ENCODE results near the gene CACNA1D. TPM values are rescaled to one million over a fixed set of nuclear protein-coding genes. Genes with fewer than 3 reads are reported as not detected.

Gene CACNA1D
- polyA plus RNA-seq, 1 donor (not counting 4 experiments of a cell fraction or from before 2014, with no cell fraction given): 0.20 TPM

DNA sequence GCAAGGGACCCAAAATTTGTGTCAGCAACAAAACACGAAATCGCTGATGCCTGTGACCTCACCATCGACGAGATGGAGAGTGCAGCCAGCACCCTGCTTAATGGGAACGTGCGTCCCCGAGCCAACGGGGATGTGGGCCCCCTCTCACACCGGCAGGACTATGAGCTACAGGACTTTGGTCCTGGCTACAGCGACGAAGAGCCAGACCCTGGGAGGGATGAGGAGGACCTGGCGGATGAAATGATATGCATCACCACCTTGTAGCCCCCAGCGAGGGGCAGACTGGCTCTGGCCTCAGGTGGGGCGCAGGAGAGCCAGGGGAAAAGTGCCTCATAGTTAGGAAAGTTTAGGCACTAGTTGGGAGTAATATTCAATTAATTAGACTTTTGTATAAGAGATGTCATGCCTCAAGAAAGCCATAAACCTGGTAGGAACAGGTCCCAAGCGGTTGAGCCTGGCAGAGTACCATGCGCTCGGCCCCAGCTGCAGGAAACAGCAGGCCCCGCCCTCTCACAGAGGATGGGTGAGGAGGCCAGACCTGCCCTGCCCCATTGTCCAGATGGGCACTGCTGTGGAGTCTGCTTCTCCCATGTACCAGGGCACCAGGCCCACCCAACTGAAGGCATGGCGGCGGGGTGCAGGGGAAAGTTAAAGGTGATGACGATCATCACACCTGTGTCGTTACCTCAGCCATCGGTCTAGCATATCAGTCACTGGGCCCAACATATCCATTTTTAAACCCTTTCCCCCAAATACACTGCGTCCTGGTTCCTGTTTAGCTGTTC lies 316.9 kb downstream of the CACNA1D start:
- H2AFZ ChIP-seq (ENCODE audit: control insufficient read depth, low read length): no peak overlapping the region
- H3K9me3 ChIP-seq (ENCODE audit: control insufficient read depth, low read depth, low read length): no peaks in the 10 kb centered on the region
- FAIRE-seq (no peak), DNase-seq (ENCODE audit: low read depth, low spot score) (no peak)
- H3K27ac ChIP-seq (ENCODE audit: control insufficient read depth, insufficient read depth, low read length): no peak overlapping the region
- no peaks in the 10 kb centered on the region for H3K4me1 ChIP-seq (ENCODE audit: control insufficient read depth, extremely low read depth, insufficient read depth, low read length)
- H3K4me2 ChIP-seq (ENCODE audit: control insufficient read depth, extremely low read depth, insufficient read depth, low read depth, low read length): no peak overlapping the region
- TF ChIP-seq EZH2 (IDR thresholded peaks at IDR 0.05; ENCODE audit: low read length): no peak
- no peak for TF ChIP-seq CTCF (optimal IDR thresholded peaks at IDR 0.05 in 1 of 3, IDR thresholded peaks at IDR 0.05 in 1 of 3, conservative IDR thresholded peaks at IDR 0.05 in 1 of 3; ENCODE audit: extremely low read depth in 1 of 3, insufficient read depth in 2 of 3, low read length in 3 of 3)
- no peak overlapping the region for H3K9ac ChIP-seq (ENCODE audit: control insufficient read depth, extremely low read depth, insufficient read depth, low read length)
- no peaks in the 10 kb centered on the region for H3K9me1 ChIP-seq (ENCODE audit: control insufficient read depth, extremely low read depth, insufficient read depth, low read length)
- H3K79me2 ChIP-seq (ENCODE audit: control insufficient read depth, insufficient read depth, low read length): no peaks in the 10 kb centered on the region
- no peak overlapping the region for H3K4me3 ChIP-seq (ENCODE audit: control insufficient read depth in 2 of 3, extremely low read depth in 1 of 3, insufficient read depth in 2 of 3, low read depth in 1 of 3, low read length in 3 of 3)
- H4K20me1 ChIP-seq (ENCODE audit: control insufficient read depth, extremely low read depth, insufficient read depth, low read length): no peaks in the 10 kb centered on the region
- dilution Hi-C loops (cut with MboI; ENCODE audit: extremely low pct_ligation_motif_present, low sequenced_read_pairs): no loop called here
- H3K27me3 ChIP-seq (ENCODE audit: control insufficient read depth, extremely low read depth, insufficient read depth, low read length): no peaks in the 10 kb centered on the region
- no peaks in the 10 kb centered on the region for H3K36me3 ChIP-seq (ENCODE audit: control insufficient read depth in 2 of 2, extremely low read depth in 1 of 2, insufficient read depth in 2 of 2, low read length in 2 of 2)

DNA sequence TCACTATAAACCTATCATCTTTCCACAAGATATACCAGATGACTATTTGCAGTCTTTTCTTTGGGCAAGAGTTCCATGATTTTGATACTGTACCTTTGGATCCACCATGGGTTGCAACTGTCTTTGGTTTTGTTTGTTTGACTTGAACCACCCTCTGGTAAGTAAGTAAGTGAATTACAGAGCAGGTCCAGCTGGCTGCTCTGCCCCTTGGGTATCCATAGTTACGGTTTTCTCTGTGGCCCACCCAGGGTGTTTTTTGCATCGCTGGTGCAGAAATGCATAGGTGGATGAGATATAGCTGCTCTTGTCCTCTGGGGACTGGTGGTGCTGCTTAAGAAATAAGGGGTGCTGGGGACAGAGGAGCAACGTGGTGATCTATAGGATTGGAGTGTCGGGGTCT lies 318.0 kb downstream of the CACNA1D start:
- Histone ChIP-seq H3K4me1 (ENCODE audit: control insufficient read depth, extremely low read depth, insufficient read depth, low read length) (no peaks in the 10 kb centered on the region), H3K79me2 (ENCODE audit: control insufficient read depth, insufficient read depth, low read length) (no peaks in the 10 kb centered on the region), H3K9ac (ENCODE audit: control insufficient read depth, extremely low read depth, insufficient read depth, low read length) (no peak overlapping the region), H3K27me3 (ENCODE audit: control insufficient read depth, extremely low read depth, insufficient read depth, low read length) (no peaks in the 10 kb centered on the region), H3K36me3 (ENCODE audit: control insufficient read depth in 2 of 2, extremely low read depth in 1 of 2, insufficient read depth in 2 of 2, low read length in 2 of 2) (no peaks in the 10 kb centered on the region), H3K4me2 (ENCODE audit: control insufficient read depth, extremely low read depth, insufficient read depth, low read depth, low read length) (no peak overlapping the region), H4K20me1 (ENCODE audit: control insufficient read depth, extremely low read depth, insufficient read depth, low read length) (no peaks in the 10 kb centered on the region), H2AFZ (ENCODE audit: control insufficient read depth, low read length) (no peak overlapping the region), H3K9me1 (ENCODE audit: control insufficient read depth, extremely low read depth, insufficient read depth, low read length) (no peaks in the 10 kb centered on the region), H3K4me3 (ENCODE audit: control insufficient read depth in 2 of 3, extremely low read depth in 1 of 3, insufficient read depth in 2 of 3, low read depth in 1 of 3, low read length in 3 of 3) (no peak overlapping the region), H3K27ac (ENCODE audit: control insufficient read depth, insufficient read depth, low read length) (no peak overlapping the region), H3K9me3 (ENCODE audit: control insufficient read depth, low read depth, low read length) (no peaks in the 10 kb centered on the region)
- FAIRE-seq (no peak), DNase-seq (ENCODE audit: low read depth, low spot score) (no peak)
- dilution Hi-C loops (cut with MboI; ENCODE audit: extremely low pct_ligation_motif_present, low sequenced_read_pairs): no loop called here
- TF ChIP-seq EZH2 (IDR thresholded peaks at IDR 0.05; ENCODE audit: low read length): no peak
- TF ChIP-seq CTCF (optimal IDR thresholded peaks at IDR 0.05 in 1 of 3, IDR thresholded peaks at IDR 0.05 in 1 of 3, conservative IDR thresholded peaks at IDR 0.05 in 1 of 3; ENCODE audit: extremely low read depth in 1 of 3, insufficient read depth in 2 of 3, low read length in 3 of 3): peak in 1 of 3 experiments; percentile 9
